NCI-H2227 (cell line): ENCODE data around the gene RHOV.
A peak's percentile ranks its signal among the peaks of the same experiment; 100 is the strongest.
"Not testable (repeated sequence)": the region's sequence is repeated elsewhere in the genome, so short reads cannot be mapped to it uniquely, and the experiment has no call there.

Experiments used
- DNase-seq: peaks from one replicate; lab custom pipeline; 2025; ENCODE audit not compliant: unreplicated experiment; lab: John Stamatoyannopoulos, UW

Gene RHOV

DNA sequence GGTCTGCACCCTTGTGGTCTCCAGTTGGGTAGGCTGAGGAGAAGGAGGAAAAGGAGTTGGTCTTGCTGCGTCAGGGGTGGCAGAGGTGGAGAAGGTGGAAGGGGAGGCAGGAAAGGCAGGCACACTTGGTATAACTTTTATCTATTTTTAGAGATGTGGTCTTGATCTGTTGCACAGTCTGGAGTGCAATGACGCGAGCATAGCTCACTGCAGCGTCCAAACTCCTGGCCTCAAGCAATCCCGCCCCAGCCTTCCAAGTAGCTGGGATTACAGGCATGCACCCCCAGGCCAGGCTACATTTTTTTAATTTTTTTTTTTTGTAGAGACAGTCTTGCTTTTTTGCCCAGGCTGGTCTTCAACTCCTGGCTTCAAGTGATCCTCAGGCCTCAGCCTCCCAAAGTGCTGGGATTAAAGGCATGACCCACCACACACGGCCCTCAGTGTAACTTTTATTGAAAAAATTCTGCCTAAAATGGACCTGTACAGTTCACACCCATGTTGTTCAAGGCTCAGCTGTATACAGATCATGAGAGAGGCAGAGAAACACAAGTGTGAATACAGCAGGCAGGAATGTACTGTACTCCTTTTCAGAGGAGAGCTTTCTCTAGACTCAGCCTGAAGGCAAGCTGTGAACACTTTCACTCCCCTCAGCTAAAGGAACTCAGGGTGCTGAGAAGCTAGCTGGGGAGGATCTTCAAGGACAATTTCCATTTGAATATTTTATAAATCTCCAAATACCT lies 2.1 kb upstream of the RHOV start:
- DNase-seq: no peak

DNA sequence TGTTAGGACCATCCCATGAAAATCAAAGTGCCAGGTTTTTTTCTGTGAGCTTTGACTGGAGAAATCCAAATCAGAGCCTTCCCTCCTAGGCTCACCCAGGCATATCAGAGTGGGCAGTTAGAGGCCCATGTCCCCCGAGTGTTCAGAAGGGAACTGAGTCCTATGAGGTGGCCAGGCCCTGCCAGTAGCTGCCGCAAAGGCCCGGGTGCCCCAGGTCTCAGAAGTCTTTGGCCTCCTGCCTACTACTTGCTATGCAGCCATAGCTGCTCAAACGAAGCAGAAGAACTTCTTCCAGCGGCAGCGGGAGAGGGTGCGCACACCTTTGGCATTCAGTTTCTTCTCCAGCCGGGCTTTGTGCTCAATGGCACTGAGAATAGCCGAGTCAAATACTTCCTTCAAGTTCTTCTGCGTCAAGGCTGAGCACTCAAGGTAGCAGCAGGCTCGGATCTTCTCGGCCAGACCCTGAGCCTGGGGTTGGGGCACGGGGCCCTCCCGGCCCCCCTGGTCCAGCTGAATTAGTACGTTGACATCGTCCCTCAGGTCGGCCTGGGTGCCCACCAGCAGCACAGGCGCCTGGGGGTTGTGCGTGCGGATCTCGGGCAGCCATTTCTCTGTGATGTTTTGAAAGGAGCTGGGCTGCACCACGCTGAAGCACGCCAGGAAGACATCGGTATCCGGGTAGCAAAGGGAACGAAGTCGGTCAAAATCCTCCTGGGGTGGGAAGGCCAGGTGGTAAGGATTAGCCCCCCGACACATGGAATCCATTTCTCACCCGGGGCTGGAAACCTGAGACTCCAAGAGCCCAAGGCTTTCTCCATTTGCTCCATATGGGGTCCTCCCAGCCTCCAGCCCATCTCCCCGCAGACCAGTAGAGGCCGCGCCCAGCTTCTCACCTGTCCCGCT lies 992 bp downstream of the RHOV start:
- no peak for DNase-seq

DNA sequence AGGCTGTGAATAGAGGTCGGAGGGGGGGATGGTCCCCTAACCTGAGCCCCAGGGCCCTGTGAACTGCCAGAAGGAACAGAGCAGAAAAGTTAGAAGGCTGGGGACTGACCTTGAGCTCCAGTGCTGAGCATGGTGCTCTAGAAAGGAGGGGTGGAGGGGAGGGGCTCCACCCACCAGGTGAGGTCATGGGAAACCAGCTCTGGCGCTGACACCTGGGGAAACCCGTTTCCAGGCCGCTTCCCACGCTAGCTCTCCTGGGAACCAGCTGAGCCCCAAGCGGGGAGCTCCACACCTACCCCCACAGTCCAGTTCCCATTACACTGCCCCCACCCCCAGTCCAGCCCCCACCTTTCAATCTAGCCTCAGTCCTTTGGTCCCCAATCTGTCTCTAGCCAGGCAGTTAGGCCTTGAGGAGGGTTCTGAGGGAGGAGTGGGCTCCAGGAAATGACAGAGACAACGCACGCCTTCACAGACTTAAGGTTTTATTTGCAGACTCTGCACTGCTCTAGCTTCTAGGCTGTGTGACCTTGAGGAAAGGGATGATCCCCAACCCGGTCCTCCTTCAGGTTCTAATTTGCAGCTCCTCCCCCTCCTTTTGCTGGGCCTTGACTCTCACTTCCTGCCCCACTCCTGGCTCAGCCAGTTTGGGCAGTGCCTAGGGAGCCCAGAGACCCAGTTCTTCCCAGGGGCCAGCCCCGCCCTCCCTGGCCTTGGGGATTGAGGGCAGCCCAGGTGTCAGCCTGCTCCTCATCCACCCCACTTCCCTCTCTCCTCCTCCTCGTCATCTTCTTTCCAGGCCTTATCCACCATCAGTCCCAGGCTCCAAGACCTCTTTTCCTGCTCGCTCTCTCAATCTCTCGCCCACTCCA lies 2.1 kb downstream of the RHOV start:
- no peak for DNase-seq

DNA sequence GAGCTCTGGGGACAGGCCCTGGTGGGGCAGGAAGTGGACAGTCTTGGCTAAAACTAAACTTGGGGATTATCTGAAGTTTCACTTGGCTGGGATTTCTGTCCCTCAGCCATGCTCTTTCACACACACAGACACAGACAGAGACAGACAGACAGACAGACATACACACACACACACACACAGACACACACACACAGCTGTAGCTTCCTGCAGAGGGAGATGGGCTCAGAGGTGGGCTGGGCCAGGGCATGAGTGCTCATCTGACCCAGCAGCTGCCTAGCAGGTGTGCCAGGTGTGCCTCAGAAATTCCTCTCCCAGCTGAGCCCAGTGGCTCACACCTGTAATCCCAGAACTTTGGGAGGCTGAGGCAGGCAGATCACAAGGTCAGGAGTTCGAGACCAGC lies 3.3 kb downstream of the RHOV start:
- DNase-seq: no peak

DNA sequence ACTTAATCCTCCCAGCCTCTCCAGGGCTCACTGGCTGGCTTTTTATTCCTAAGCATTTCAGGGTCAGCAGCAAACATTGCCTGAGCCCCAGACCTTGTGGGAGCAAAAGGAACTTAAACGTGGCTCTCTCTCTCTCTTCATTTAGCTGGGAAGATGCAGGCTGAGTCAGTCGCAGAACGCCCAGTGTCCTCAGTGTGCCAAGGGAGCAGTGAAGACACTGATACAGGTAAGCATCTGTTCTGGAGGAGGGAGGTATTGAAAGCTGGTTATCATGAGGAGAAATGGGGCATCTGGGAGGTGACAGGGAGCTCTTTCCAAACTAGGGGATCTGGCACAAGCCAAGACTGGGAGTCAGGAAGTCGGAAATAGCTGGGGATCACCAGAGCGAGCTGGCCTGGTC lies 4.3 kb downstream of the RHOV start:
- no peak for DNase-seq

DNA sequence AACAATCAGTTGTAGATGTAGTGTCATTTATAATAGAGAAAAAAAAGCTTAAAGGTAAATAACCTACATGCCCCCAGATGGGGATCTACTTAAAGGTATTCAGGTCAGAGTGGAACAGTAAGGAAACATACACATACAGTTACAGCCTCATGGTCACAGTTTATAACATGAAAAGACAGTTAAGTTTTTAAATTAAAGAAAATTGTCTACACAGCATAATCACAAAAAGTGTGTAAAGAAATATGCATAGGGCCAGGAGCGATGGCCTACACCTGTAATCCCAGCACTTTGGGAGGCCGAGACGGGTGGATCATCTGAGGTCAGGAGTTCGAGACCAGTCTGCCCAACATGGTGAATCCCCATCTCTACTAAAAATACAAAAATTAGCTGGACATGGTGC lies 6.8 kb downstream of the RHOV start:
- DNase-seq: no peak

DNA sequence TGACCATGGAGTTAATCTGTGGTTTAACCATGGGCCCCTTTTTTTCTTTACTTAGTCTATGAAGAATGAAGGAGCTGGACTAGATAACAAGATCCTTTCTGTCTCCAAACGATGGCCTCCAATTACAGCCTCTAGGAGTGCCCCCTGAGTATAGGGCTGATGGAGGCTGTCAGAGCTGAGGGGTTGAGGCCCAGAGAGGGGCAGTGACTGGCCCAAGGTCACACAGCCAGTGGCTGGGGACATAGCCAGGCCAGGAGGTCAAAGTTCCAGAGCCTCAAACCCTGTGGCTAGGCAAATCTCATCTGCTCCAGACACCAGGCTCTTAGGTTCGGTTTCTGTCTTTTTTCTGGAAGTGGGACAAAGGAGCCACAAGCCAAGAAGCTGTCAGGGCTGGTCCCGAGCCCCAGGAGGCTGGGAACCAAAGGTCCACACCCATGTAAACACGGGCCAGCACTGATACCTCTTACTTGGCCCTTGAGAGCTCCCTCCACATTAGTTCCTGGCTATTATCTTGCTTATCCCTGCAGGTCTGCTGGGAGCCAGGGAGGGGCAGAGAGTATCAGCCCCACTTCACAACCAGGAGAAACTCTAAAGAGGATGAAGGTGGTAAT lies 10.3 kb downstream of the RHOV start:
- no peak for DNase-seq

DNA sequence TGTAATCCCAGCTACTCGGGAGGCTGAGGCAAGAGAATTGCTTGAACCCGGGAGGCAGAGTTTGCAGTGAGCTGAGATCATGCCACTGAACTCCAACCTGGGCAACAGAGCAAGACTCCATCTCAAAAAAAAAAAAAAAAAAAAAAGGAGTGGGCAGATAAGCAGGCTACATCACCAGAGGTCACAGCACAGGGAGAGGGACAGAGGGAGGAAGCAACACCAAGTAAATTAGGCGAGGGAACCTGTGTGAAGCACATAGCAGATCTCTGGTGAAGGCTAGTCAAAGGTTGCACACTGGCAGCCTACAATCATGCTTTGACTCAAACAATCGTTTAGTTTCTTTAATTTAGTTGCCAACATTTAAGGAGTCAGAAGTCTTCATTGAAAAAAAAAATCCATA lies 12.9 kb downstream of the RHOV start:
- DNase-seq: not testable (repeated sequence)

DNA sequence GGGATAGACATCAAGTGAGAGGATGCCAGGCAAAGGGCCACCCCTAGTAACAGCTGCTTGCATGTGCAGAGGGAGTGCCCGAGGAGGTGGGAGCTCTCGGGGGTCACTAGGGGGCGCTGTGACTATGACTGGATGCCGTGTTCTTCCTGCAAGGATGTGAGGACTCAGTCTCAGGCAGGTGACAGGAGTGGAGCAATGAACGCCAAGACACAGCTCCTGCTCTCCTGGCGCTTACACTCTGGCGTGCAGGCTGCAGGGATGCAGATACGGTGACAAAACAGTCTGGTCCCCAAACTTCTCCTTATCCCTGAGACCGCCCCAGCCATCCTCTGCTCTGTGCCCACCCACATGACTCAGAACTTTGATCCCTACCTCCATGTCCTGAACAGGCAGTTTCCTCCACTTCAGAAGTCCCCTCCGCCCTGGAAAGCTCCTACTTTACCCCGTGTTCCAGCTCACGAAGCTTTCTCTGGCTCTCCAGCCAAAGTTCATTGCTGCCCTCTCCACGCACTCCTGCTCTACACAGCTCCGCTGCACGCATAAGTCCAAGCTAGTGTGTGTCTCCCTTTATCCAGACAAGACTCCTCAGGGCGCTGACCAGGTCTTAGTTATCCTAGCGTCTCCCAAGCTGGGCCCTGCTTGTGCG lies 14.7 kb downstream of the RHOV start:
- peak; percentile 66 for DNase-seq

DNA sequence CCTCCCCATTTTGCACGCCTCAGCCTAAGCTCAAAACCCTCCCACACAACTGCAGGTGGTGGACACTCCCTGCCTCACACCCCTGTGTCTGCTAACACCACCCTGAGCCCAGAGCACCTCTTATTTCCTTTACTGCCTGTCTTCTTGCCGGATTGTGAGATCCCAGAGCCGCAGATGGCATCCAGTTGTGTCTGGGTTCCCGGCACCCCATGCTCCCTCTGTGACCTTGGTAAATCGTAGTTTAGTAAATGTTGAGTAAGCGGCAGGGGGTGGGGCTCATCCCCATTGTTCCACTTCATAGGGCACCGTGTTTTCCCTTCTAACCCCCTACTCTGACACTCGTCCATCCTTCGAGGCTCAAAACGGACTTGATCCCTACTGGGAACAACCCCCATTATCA lies 15.3 kb downstream of the RHOV start:
- DNase-seq: no peak

DNA sequence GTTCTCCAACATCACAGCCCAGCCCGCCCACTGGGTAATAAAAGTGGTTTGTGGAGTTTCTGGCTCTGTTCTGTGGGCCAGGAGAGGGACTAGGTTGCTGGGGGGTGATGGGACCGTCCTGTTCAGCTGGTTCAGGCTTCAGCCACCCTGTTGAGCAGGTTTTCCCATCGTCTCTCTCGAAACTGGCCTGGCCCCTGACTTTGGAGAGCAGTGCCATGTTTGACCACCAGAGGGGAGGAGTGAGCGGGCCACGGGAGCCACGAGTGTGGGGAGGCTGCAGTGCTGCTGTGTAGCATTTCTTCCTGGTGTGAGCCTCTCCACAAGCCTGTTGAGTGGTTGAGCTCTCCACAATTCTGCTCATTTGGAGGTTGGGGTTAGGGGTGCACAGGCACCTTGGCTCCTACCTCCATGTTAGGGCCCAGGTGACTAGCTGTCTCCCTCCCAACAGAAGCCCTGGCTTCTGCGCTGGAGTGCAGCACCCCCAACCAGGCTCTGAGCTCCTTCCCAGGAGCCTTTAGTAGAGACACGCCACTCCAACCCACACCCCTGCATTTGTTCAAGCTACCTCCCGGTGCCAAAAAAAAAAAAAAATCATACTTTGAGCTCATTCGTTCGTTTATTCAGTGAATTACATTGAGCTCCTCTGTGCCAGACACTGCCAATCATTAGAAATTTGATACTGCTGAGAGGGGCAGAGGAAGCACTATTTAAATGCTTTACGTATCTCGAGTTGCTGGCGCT lies 16.3 kb downstream of the RHOV start:
- DNase-seq: peak; percentile 77

DNA sequence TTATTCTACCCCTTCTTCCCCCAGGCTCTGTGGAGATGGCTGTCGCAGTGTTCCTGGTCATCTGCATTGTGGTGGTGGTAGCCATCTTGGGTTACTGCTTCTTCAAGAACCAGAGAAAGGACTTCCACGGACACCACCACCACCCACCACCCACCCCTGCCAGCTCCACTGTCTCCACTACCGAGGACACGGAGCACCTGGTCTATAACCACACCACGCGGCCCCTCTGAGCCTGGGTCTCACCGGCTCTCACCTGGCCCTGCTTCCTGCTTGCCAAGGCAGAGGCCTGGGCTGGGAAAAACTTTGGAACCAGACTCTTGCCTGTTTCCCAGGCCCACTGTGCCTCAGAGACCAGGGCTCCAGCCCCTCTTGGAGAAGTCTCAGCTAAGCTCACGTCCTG lies 17.3 kb downstream of the RHOV start:
- no peak for DNase-seq

DNA sequence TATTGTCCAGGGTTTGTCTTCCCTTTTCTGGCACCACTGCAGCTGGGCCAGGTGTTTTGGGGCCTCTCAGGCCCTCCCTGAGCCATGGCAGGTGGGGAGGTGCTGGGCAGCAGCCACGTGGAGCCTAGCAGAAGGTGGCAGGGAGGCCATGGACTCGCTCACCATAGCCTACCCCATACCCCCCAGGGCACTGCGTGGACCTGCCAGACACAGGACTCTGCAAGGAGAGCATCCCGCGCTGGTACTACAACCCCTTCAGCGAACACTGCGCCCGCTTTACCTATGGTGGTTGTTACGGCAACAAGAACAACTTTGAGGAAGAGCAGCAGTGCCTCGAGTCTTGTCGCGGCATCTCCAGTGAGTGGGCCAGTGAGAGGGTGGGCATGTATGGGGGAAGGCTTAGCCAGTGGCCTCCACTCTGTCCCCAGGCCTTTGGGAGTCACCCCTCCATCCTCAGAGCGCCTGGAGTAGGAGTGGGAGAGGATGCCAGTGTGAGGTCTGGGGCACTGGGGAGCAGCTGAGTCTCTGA lies 18.3 kb downstream of the RHOV start:
- DNase-seq: no peak

DNA sequence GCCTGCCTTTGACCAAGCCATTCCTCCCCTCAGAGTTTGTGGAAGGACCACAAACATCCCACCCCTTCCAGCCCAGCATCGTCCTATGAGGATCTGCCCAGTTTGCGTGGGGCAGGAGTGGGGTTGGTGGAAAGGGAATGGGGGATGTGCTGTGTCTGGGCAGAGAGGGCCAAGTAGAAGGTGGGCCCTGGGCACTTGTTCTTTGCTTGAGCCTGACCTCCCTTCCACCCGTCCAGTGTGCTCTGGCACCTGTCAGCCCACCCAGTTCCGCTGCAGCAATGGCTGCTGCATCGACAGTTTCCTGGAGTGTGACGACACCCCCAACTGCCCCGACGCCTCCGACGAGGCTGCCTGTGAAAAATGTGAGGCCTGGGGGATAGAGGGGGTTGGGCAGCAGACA lies 19.9 kb downstream of the RHOV start:
- DNase-seq: no peak

DNA sequence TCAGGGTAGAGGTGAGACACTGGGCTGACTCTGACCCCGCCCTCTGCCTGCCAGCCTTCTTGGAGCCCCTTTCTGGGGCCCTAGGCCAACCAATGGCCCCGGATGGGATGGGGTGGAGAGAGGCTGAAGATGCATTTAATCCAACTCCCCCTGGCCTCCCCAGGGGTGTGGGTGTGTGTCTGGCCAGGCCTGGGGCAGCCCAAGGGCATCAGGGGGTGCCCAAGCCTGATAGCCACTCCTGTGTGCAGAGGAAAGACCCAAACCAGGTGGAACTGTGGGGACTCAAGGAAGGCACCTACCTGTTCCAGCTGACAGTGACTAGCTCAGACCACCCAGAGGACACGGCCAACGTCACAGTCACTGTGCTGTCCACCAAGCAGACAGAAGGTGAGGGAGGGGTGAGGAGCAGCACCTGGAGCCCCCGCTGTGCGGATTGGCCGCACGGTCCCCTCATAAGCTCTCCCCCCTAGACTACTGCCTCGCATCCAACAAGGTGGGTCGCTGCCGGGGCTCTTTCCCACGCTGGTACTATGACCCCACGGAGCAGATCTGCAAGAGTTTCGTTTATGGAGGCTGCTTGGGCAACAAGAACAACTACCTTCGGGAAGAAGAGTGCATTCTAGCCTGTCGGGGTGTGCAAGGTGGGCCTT lies 20.7 kb downstream of the RHOV start:
- no peak for DNase-seq

DNA sequence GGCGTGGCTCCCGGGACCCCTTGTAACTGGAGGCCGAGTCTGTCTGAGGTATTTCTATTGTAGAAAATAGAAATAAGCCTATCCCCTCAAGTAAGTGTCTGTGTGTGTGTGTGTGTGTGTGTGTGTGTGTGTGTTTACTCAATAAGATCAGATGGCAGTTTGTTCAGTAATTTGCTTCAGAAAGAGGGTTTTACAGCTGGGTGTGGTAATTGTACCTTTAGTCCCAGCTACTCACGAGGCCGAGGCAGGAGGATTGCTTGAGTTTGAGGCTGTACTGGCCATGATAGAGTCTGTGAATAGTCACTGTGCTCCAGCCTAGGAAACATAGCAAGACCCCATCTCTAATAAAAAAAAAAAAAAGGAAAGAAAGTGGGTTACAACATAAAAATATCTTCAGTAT lies 21.5 kb downstream of the RHOV start:
- DNase-seq: no peak

DNA sequence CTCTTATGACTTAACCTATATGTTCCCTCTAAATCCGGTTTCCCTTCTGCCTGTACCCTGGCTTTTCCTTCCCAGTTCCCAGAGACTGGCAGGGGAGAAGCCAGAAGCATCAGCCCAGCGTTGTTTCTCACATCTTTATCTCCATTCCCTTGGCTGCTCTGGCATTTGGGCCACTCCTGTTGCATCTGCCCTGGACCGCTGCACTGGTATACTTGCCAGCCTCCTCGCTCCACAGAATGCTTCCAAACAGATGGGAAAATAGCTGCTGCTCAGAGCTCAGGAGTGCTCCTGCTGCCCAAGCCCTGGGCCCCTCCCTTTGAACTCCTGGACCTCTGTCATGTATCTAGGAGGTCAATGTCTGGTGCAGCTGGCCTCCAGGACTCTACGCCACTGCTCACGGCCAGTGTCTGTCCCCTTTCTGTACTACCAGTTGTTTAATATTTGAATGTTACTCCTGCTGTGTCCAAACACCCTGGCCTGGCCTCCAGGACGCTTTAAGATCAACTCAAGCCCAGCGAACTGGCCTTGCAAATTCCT lies 23.4 kb downstream of the RHOV start:
- DNase-seq: no peak

DNA sequence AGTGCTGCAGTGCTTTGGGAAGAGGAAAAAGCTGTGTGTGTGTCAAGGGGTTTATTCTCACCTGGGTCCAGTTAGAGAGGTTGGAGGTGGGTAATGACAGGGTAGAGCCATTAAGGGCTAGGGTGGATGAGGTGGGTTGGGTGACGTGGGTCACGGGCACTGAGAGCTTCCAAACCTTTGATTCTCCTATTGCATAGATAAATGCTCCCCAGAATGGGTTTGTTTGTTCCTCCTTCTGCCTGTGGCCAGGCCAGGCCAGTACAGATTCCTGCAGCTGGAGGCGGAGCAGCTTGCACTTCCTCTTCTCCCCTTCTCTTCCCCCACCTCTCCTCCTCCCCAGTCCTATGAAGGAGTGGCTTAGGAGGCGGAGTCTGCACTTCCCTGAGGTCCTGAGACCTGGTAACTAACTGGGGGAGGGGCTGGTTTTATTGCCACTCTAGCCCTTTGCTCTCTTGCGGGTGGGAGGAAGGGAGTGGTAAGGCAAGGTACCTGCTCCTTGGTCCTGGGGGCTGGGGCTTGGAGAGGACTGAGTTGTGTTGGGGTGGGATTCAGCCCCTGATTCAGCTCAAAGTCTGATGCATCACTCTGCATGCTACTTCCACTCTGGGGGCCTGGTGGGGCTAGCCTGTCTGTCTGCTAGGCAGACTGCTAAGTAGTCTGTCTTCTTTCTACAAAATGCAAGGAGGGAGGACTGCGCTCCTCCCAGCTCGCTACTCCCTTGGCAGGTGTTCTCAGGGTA lies 26.6 kb downstream of the RHOV start:
- DNase-seq: peak; percentile 65
